Neuron (in vitro differentiated cells): ENCODE results near the gene CNTN4.

Experiments used
- H2AFZ ChIP-seq: one replicate; pipeline ENCODE4 v1.6.1; 2013; ENCODE audit warnings: low read depth, mild to moderate bottlenecking, inconsistent platforms, low read length, moderate library complexity
- H3K27me3 ChIP-seq: one replicate; pipeline ENCODE4 v1.6.1; 2013; ENCODE audit warnings: low read length; ENCODE audit not compliant: insufficient read depth
- H3K36me3 ChIP-seq: one replicate; pipeline ENCODE4 v1.6.1; 2013; ENCODE audit warnings: low read length; ENCODE audit not compliant: insufficient read depth
- H3K4me1 ChIP-seq: one replicate; pipeline ENCODE4 v1.6.1; 2013; ENCODE audit warnings: low read length; ENCODE audit not compliant: insufficient read depth
- H3K4me3 ChIP-seq: 2 replicates; pipeline ENCODE4 v1.5.1; 2013; ENCODE audit warnings: mild to moderate bottlenecking, low read length, moderate library complexity
- H3K9me3 ChIP-seq: one replicate; pipeline ENCODE4 v1.6.1; 2013; ENCODE audit warnings: low read length

The CNTN4 gene

GRCh38 chr3:3015185-3016089 lies 916.8 kb downstream of the CNTN4 start:
- no peak overlapping the region for H3K4me3 ChIP-seq
- no peaks in the 10 kb centered on the region for H3K4me1 ChIP-seq
- H3K27me3 ChIP-seq = no peaks in the 10 kb centered on the region
- no peaks in the 10 kb centered on the region for H3K36me3 ChIP-seq
- H2AFZ ChIP-seq = no peak overlapping the region
- no peaks in the 10 kb centered on the region for H3K9me3 ChIP-seq

- Histone ChIP-seq H3K36me3 (no peaks in the 10 kb centered on the region), H3K4me1 (no peaks in the 10 kb centered on the region), H3K9me3 (no peaks in the 10 kb centered on the region), H3K27me3 (no peaks in the 10 kb centered on the region), H2AFZ (no peak overlapping the region), H3K4me3 (no peak overlapping the region)
Observed at GRCh38 chr3:3016226-3016625, 917.6 kb downstream of the CNTN4 start.

- Histone ChIP-seq H2AFZ (no peak overlapping the region), H3K9me3 (no peaks in the 10 kb centered on the region), H3K4me3 (no peak overlapping the region), H3K36me3 (no peaks in the 10 kb centered on the region), H3K4me1 (no peaks in the 10 kb centered on the region), H3K27me3 (no peaks in the 10 kb centered on the region)
Observed at GRCh38 chr3:3020209-3020608, 921.5 kb downstream of the CNTN4 start.

- Histone ChIP-seq H3K9me3 (no peaks in the 10 kb centered on the region), H3K4me1 (no peaks in the 10 kb centered on the region), H3K27me3 (no peaks in the 10 kb centered on the region), H3K36me3 (no peaks in the 10 kb centered on the region), H2AFZ (no peak overlapping the region), H3K4me3 (no peak overlapping the region)
Observed at GRCh38 chr3:3023111-3023745, 924.6 kb downstream of the CNTN4 start.

GRCh38 chr3:3027976-3028567 lies 929.4 kb downstream of the CNTN4 start:
- Histone ChIP-seq H3K27me3 (no peaks in the 10 kb centered on the region), H3K9me3 (no peaks in the 10 kb centered on the region), H3K4me3 (no peak overlapping the region), H3K36me3 (no peaks in the 10 kb centered on the region), H2AFZ (no peak overlapping the region), H3K4me1 (no peaks in the 10 kb centered on the region)

GRCh38 chr3:3031326-3031725 lies 932.7 kb downstream of the CNTN4 start:
- Histone ChIP-seq H3K4me1 (no peaks in the 10 kb centered on the region), H3K36me3 (no peaks in the 10 kb centered on the region), H3K4me3 (no peak overlapping the region), H3K27me3 (no peaks in the 10 kb centered on the region), H3K9me3 (no peaks in the 10 kb centered on the region), H2AFZ (no peak overlapping the region)

- Histone ChIP-seq H3K9me3 (no peaks in the 10 kb centered on the region), H3K36me3 (no peaks in the 10 kb centered on the region), H3K27me3 (no peaks in the 10 kb centered on the region), H2AFZ (no peak overlapping the region), H3K4me3 (no peak overlapping the region), H3K4me1 (peaks cover 17% of the 10 kb centered on the region)
Observed at GRCh38 chr3:3037156-3037555, 938.5 kb downstream of the CNTN4 start.

- Histone ChIP-seq H3K4me1 (peaks cover 17% of the 10 kb centered on the region), H3K27me3 (no peaks in the 10 kb centered on the region), H3K9me3 (no peaks in the 10 kb centered on the region), H3K36me3 (no peaks in the 10 kb centered on the region), H2AFZ (no peak overlapping the region), H3K4me3 (no peak overlapping the region)
Observed at GRCh38 chr3:3038201-3038991, 939.7 kb downstream of the CNTN4 start.

- Histone ChIP-seq H3K9me3 (no peaks in the 10 kb centered on the region), H3K4me1 (peaks cover 3% of the 10 kb centered on the region), H3K4me3 (no peak overlapping the region), H3K27me3 (peaks cover 3% of the 10 kb centered on the region), H2AFZ (no peak overlapping the region), H3K36me3 (no peaks in the 10 kb centered on the region)
Observed at GRCh38 chr3:3053974-3054373, 955.3 kb downstream of the CNTN4 start.

- Histone ChIP-seq H3K4me1 (no peaks in the 10 kb centered on the region), H3K4me3 (no peak overlapping the region), H3K36me3 (no peaks in the 10 kb centered on the region), H2AFZ (no peak overlapping the region), H3K9me3 (no peaks in the 10 kb centered on the region), H3K27me3 (peaks cover 3% of the 10 kb centered on the region)
Observed at GRCh38 chr3:3059645-3060044, 961.0 kb downstream of the CNTN4 start.

GRCh38 chr3:3064297-3064696 lies 965.6 kb downstream of the CNTN4 start:
- no peaks in the 10 kb centered on the region for H3K9me3 ChIP-seq
- H3K36me3 ChIP-seq = no peaks in the 10 kb centered on the region
- no peak overlapping the region for H3K4me3 ChIP-seq
- H3K27me3 ChIP-seq = no peaks in the 10 kb centered on the region
- H3K4me1 ChIP-seq = no peaks in the 10 kb centered on the region
- no peak overlapping the region for H2AFZ ChIP-seq

- Histone ChIP-seq H3K27me3 (no peaks in the 10 kb centered on the region), H3K4me3 (no peak overlapping the region), H3K36me3 (no peaks in the 10 kb centered on the region)
Observed at GRCh38 chr3:3065876-3066275, 967.2 kb downstream of the CNTN4 start.

GRCh38 chr3:3066378-3066777 lies 967.7 kb downstream of the CNTN4 start:
- Histone ChIP-seq H2AFZ (no peak overlapping the region), H3K27me3 (no peaks in the 10 kb centered on the region), H3K4me3 (no peak overlapping the region), H3K9me3 (no peaks in the 10 kb centered on the region), H3K36me3 (no peaks in the 10 kb centered on the region), H3K4me1 (no peaks in the 10 kb centered on the region)

More at GRCh38 chr3:3065876-3066275, 967.2 kb downstream of the CNTN4 start:
- Histone ChIP-seq H2AFZ (no peak overlapping the region), H3K9me3 (no peaks in the 10 kb centered on the region), H3K4me1 (no peaks in the 10 kb centered on the region)
